ENCODE measurements around the gene TSPAN7.

The TSPAN7 gene, protein sequence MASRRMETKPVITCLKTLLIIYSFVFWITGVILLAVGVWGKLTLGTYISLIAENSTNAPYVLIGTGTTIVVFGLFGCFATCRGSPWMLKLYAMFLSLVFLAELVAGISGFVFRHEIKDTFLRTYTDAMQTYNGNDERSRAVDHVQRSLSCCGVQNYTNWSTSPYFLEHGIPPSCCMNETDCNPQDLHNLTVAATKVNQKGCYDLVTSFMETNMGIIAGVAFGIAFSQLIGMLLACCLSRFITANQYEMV

GRCh38 chrX:38561126-38561868, at the start of gene TSPAN7:
Gene TSPAN7, plus strand, starts transcription at chrX:38561542. Its CDS starts 5 bp downstream, at chrX:38561547.
- peak; percentile 81 for DNase-seq

DNA sequence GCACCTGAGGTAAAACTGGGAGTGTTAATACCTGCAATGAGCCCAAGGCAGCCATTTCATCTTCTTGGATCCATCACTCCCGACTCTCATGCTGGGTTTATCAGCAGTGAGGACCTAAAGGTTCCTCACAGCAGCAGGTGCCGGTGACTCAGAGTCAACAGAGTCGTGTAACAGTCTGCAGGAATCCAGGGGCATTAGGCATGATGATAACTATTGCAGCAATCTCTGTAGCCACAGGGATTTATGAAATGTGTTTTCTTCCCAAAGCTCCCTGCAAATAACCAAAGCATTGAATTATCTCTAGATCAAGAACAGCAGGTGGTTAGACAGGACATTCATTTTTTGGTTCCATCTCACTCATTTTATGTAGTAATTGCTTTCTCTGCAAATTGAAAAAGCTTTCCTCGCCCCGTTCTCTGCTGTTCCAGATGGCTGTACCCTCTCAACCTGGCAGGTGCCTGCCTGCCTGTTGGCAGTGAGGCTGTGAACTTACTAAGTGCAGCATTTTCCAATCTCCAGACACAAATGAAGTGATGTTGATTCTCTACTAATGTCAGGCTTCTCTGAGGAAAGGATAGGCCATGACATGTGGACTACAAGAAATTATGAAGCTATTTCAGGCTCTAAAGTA, 48.1 kb upstream of the TSPAN7 start:
- DNase-seq, result no peak

DNA sequence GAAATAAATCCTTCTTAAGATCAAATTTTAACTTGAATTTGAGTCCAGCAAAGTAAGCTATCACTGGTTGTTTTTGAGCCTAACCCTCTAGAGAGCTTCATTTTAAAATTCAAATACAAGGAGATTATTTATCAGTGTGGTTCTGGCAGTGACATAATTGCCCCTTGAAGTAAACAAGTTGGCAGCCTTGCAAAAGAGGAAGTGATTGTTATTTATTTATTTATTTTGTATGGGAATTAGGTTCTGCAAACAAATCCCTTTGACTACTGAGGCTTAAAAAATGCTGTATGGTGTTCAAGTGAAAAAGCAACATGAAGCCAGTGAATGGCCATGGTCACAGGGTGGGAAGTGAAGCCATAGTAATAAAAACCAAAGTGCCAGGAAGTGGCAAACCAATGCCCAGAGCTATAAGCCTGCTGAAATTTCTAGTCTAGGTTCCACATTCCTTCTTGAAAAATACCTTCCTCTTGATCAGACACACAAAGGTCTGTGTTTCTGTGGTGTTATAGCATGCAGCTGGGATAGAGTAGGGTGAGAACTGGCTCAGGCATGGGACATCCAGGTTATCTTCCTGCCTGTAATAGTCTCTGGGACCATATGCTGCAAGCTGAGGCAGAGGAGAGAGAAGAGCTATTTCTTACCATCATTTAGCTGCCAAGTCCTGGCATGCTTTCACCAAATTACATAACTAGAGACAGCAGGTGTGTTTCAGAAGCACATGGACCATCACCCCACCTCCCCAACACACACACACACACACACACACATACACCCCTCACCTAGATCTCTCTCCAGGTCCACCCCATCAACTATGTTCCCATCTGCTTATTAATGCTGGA, 47.1 kb upstream of the TSPAN7 start:
- DNase-seq, result no peak

DNA sequence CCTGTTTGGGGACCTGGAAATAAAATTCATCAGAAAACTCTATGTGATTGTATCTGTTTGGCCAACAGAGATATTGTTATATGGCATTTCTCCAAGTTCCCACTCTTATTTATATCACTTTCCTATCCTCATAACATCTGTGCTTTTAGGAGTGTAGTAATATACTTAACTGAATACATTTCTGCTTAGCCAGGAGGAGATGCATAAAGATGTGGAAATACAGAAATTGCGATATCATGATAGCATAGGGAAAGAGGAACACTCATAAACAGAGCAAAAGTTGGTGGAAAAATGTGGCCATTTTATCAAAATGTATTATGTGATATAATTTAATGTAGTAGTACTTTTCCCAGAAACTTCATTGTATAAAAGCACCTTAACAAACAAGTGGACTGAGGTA, 46.1 kb upstream of the TSPAN7 start:
- DNase-seq, result no peak

- DNase-seq, result no peak
Observed at GRCh38 chrX:38516196-38516774, 45.1 kb upstream of the TSPAN7 start.

DNA sequence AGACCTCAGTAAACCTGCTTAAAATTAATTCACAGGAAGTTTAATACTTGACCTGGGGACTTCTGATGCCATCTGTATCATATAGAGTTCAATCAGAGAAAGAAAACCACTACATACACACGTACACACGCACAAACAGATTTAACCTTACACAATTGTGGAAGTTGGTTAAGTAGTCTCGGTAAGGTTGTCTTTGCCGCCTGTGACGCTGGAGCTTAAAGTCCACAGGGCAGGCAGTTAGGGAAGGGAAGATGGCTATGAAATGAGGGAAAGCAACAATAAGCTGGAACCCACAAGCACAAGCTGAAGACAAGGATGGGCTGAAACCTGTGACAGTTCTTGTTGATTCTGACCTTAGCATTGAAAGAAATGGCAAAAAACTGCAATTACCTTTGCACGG, 41.7 kb upstream of the TSPAN7 start:
- DNase-seq, result no peak

DNA sequence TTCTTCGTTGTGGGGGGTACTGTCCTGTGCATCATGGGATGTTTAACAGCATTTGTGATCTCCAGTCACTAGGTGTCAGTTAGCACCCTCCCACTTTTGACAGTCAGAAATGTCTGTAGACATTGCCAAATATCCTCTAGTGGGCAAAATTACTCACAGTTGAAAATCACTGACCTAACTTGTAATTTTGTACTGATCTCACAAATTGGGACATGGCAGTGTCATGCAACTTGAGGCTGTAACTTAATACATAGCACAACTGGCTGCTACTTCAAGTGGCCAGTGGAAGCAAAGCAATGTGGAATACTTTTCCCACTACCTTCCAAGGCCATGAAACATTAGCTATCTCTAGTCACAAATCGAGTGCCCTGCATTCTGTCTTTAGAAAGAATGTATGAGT, 23.2 kb upstream of the TSPAN7 start:
- no peak for DNase-seq

DNA sequence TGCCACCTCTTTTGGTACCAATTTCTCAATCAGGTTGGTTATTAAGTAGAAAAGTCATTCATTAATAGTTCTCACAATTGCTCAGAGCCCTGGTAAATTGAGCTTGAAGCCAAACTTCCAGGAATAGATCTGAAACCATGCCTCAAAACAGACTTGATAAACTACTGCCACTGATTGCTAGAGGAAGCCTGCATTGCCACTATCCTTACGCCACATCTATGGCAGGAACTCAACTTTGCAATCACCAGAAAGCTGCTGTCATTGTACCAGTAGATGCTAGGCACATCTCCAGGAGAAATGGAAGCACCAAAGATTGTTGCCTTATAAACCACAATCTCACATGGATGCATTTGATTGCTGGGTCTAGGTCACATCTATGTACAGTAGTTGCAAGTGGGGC, 21.6 kb upstream of the TSPAN7 start:
- DNase-seq, result no peak

DNA sequence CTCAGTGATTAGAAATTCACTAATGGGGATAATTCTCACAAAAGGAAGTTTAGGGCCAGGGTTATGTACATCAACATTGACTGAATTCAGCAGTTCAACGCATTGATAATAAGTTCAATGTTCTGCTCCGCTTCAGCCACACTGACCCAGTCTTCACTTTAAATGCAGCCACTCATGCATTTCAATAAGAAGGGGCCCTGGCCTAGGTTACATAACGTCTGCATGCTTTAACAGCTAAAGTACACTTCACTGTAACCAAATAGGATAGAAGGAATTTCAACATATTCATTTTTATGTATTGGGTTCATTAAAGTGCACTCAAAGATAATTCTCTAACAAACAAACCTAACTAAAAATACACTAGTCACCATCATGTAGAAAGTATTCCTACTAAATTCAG, 12.8 kb upstream of the TSPAN7 start:
- DNase-seq, result no peak

DNA sequence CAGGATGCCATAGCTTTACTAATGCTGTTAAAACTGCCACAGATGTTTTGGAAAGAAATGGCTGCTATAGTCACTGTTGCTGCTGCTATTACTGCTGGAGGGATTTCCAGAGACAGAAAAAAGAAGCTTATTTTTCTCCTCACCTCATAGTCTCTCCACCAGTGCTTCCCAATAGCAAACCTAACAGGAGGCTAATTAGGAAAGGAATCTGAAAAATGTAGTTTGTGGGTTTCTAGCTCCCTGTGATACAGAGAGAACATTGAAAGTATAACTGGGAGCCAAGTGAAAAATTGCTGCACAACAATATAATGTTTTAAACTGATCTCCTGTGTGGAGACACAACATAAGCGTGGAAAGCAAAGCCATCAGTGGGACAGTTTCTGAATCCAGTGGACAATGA, 8.6 kb upstream of the TSPAN7 start:
- no peak for DNase-seq

DNA sequence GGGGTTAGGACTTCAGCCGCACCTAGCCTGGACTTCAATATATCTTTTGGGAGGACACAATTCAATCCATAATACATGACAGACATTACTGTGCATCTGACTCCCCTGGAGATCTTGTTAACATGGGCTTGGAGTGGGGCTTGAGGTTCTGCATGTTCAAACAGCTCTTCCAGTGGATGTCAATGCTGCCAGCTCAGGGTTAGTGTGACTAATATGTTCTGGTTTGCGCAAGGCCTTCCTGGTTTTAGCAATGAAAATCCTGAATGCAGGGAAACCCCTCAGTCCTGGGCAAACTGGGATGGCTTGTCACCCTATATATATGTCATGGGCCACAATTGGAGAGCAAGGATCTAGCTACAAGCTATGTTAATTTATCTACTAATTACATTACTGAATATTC, 2.7 kb upstream of the TSPAN7 start:
- no peak for DNase-seq

- no peak for DNase-seq
Observed at GRCh38 chrX:38560776-38561125, 591 bp upstream of the TSPAN7 start.

GRCh38 chrX:38561951-38562719, 793 bp downstream of the TSPAN7 start:
- peak; percentile 1 for DNase-seq

DNA sequence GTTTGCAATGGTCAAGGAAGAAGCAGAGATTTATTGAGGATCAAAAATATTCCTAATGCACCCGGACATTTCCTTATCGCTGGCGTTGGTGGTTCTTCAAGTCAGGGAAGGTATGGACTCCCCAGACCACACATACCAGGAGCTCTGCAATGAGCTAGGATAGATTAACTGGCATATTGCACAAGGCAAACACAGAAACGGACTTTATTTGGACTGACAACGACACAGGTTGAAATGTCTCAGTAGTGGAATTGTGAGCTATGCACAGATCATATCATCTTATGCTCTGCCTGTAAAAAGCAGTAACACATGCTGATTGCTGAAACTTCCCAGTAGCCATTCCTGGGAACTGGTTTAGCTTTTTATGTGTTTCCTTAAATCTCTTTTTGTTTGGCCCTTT, 1.7 kb downstream of the TSPAN7 start:
- no peak for DNase-seq

GRCh38 chrX:38570396-38570795, 9.1 kb downstream of the TSPAN7 start:
- DNase-seq, result no peak

GRCh38 chrX:38571058-38571457, 9.7 kb downstream of the TSPAN7 start:
- DNase-seq, result no peak

- no peak for DNase-seq
Observed at GRCh38 chrX:38574858-38575257, 13.5 kb downstream of the TSPAN7 start.

DNA sequence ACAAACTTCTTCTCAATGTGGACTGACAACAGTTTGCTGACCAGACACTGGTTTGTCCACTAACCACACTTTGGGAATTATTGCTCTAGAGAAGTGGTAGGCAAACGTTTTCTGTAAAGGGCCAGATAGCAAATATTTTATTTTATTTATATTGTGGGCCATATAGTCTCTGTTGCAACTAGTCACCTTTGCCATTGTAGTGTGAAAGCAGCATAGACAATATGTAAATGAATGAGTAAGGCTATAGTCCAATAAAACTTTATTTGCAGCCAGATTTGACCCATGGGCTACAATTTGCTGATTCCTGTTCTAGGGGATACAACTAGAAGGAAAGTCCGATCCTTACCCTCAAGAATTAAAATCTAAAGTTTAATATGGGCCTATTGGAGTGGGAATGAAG, 14.5 kb downstream of the TSPAN7 start:
- DNase-seq, result no peak

DNA sequence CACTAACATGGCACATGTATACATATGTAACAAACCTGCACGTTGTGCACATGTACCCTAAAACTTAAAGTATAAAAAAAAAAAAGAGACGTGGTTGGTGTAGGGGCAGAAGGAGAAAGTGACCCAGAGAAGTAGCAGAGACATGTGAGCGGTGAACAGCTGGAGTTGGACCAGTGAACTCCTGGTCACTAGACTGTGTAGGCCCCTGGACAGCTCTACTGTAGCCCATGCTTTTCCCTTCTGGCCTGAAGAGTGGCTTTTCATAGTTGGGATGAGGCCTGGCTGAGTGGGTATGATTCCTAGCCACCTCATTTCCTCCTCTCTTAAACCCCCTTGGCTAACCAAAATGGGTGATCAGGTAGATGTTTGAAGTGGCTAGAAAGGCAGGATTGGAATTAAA, 16.4 kb downstream of the TSPAN7 start:
- no peak for DNase-seq

- DNase-seq, result no peak
Observed at GRCh38 chrX:38578167-38578566, 16.8 kb downstream of the TSPAN7 start.

- no peak for DNase-seq
Observed at GRCh38 chrX:38583181-38583580, 21.8 kb downstream of the TSPAN7 start.

DNA sequence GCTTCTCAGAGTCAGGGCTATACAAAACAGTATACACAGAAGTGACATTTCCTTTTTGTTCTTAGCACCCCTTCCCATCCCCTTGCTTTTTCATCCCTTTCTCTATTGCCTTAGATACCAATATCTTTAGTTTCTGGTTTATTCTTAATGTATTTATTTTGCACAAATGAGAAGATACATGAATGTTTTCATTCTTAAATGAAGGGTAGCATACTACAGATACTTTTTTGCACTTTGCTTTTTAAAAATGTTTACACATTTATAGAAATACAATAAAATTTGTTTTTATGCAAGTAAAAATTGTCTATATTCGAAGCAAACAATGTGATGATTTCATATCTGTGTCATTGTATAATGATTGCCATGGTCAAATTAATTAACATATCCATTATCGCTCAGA, 33.1 kb downstream of the TSPAN7 start:
- no peak for DNase-seq

Measured in CD4-positive, alpha-beta T cell treated with Interleukin-10 for 1 hour (primary cell).